Renal cortex interstitium (tissue), 11 donors: ENCODE data around the gene RALA. TPM values are rescaled to one million over a fixed set of nuclear protein-coding genes. Genes with fewer than 3 reads are reported as not detected.
"Not testable (repeated sequence)": the region's sequence is repeated elsewhere in the genome, so short reads cannot be mapped to it uniquely, and the experiment has no call there.

Source experiments
- DNase-seq, 11 donors: peaks; one replicate each; pipeline ENCODE4 v3.0.0-alpha.2; 2013; ENCODE audit warnings: low read depth in 9 of 11, low spot score in 4 of 11; ENCODE audit errors: extremely low read depth in 1 of 11
- polyA plus RNA-seq, 3 donors: library from polyadenylated mRNA; unstranded; fragments of 120-200 nt; gene quantifications; one replicate each; pipeline ENCODE4 v1.2.1, GENCODE V29; 2013; ENCODE audit not compliant: insufficient read length in 3 of 3

RALA gene
- polyA plus RNA-seq, 3 donors, result 61.8 to 86.3 (median 73.3) TPM

DNA sequence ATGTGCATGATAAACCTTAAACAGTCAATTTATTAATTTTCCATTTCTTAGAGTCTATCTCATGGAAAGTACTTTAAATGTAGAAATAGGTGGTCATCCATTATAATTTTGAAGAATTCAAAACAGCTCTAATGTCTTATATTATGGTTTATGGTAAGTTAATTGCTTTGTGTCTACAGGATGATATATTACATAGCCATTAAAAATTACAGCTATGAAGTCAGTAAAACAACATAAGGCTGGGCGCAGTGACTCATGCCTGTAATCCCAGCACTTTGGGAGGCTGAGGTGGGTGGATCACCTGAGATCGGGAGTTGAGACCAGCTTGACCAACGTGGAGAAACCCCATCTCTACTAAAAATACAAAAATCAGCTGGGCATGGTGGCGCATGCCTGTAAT lies 44.9 kb downstream of the RALA start:
- not testable (repeated sequence) for DNase-seq

GRCh38 chr7:39670052-39670451 lies 46.7 kb downstream of the RALA start:
- no peak for DNase-seq

DNA sequence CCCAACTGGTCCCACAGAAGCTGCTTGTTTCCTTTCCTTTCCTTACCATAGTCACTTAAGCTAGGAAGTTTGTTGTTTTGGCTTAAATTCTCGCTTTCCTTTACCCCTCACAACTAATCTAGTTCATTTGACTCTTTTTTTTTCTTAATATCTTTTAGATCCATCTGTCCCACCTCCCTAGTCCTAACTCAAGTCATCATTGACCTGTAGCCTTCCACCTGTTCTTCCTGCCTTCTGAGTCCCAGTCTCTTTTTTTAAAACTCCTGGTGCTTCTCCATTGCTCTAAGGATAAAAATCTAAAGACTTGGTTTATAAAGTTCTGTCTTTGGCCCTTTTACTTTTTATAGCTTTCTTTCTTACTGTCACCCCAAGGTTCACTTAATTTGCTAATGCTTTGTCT lies 47.6 kb downstream of the RALA start:
- no peak for DNase-seq

DNA sequence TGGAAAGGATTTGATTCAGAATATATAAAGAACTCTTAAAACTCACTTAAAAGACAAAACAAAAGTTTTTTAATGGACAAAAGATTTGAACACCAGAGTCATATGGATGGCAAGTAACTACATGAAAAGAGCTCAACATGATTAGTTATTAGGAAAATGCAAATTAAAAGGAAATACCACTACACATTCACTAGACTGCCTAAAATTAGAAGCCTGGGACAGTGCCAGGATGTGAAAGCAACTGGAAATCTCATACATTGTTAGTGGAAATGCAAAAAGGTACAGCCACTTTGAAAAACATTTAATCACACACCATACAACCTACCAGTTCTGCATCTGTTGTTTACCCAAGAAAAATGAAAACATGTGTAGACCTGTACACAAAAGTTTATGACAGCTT lies 48.8 kb downstream of the RALA start:
- DNase-seq, result peak in 1 of 11 donors; percentile 12

DNA sequence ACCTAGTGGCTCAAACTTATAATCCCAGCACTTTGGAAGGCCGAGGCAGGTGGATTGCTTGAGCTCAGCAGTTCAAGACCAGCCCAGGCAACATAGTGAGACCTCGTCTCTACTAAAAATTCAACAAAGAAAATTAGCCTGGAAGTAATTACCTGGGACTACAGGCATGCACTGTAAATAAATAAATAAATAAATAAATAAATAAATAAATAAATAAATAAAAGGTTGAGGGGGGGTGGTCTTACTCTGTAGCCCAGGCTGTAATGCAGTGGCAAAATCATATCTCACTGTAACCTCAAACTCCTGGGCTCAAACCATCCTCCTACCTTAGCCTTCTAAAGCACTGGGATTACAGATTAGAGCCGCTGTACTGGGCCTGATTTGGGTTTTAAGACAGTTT lies 50.5 kb downstream of the RALA start:
- no peak for DNase-seq

DNA sequence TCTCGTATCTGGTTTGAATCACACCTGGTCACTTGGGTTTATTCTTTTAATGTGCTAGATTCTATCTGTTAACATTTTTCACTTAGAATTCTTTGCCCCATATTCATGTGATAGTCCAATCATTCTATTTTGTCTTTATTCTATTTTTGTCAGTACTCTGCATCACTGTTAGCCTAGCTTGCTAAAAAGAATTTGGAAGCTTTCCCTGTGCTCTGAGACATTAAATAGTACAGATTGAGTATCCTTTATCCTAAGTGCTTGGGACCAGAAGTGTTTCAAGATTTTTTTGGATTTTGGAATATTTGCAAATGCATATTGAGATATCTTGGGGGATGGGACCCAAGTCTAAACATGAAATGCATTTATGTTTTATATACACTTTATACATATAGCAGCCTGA lies 51.0 kb downstream of the RALA start:
- no peak for DNase-seq

- no peak for DNase-seq
Measured at GRCh38 chr7:39676346-39676745, 53.0 kb downstream of the RALA start.

GRCh38 chr7:39678930-39679709 lies 55.7 kb downstream of the RALA start:
- DNase-seq, result no peak

GRCh38 chr7:39679874-39680273 lies 56.5 kb downstream of the RALA start:
- not testable (repeated sequence) for DNase-seq

DNA sequence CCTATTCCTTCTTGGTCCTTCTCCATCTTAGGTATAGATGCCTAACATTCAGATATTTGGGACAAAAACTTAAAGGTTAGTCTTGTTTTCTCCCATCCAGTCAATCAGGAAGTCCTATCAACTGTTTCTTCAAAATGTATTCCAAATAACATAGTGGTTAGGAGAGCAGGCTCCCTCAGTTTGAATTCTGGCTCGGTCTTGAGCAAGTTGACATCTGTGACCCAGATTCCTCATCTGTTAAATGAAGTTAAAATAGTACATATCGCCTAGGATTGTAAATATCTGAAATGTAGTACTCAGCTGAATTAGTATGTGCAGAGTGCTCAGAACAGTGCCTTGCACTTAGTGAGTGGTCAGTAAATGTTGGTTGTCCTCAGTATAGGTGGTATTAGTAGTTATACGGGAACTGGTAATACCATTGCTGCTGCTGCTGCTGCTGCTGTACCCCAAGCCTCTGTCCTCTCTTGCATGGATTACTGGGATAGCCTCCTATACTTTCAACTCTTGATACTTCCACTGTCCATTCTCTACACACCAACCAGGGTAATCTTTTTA lies 58.6 kb downstream of the RALA start:
- no peak for DNase-seq

DNA sequence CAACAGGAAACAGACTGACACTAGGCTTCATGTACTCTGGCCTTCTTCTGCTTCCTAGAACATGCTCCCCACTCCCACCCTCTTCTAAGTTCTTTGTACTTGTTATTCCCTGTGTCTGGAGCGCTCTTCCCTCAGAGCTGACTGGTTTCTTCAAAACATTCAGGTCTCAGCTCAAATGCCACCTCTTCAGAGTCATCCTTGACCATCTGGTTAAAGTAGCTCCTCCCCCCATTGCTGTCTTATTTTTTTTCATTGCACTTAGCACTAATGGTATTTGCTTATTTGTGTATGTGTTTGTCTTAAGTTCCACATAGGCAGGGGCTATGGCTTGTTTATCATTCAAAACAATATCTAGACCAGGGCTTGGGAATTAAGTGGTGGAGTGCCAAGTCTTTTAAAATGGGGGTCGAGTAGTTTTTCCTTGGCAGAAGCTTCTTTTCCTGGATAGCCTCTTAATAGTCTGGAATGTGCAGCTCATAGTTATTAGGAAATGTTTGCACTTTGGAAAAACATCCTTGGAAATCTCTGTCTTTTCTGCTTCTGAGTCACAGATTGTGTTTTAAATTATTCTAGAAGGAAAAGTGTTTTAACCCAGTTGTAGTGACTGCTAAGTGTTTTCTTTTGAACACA lies 60.0 kb downstream of the RALA start:
- DNase-seq, result peak in 1 of 11 donors; percentile 18

DNA sequence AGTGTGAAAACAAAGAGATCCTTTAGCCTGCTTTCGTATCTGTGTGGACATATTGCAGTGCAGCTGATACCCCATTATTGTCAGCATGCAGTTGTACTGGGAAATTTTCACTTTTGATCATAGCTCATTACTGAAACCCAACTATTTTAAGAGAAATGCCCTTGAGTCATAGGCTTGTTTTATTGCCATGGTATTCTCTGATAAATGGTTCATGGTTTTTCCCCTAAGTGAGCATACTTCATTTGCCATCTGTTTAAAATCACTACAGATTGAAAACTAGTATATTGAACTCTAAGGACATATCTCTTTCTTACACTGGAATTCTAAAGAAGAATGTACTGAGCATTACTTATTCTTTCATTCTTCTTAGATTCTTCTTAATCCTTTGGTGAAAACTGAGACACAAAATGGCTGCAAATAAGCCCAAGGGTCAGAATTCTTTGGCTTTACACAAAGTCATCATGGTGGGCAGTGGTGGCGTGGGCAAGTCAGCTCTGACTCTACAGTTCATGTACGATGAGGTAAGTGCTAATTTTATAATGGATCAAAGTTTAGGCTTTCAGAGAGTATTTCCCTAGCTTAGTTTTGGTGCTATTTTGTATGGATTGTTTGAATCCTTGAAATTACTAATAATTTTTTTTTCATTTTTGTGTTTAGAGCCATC lies 63.0 kb downstream of the RALA start:
- DNase-seq, result no peak

DNA sequence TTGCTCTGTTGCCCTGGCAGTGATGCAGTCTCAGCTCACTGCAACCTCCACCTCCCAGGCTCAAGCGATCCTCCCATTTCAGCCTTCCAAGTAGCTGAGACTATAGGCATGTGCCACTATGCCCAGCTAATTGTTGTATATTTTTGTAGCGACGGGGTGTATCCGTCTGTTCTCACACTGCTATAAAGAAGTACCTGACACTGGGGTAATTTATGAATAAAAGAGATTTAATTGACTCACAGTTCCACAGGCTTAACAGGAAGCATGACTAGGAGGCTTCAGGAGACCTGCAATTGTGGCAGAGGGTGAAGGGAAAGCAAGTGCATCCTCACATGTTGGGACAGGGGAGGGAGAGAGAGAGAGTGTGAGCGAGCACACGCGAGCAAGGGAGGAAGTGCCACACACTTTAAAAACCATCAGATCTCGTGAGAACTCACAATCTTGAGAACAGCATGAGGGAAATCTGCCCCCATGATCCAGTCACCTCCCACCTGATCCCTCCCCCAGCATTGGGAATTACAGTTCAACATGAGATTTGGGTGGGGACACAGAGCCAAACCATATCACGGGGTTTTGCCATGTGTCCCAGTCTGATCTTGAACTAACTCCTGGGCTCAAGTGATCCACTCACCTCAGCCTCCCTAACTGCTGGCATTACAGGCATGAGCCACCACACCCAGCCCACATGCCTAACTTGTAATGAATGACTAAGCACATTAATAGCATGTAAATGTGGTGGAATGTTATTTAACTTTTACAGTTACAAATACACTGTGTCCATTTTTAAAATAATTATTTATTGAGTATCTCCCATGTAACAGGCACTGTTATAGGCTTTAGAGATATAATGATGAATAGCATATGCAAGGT lies 65.5 kb downstream of the RALA start:
- DNase-seq, result no peak

DNA sequence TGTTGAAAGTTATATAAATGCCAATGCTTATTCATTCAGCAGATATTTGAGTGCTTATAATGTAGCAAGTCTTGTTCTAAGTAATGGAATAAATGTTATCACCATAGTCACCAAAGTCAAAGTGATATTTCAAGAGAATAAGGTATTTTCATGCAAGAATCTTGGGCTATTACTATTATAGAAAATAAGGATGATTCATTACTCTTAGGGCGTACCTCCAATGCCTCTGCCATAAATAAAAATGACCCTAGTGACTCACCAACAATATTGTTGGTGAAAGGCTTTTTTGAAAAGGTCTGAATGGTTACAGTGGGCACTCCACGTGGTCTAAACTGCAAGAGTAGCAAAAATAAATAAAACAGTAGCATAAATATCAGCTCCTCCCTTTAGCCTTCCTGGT lies 68.4 kb downstream of the RALA start:
- DNase-seq, result no peak

DNA sequence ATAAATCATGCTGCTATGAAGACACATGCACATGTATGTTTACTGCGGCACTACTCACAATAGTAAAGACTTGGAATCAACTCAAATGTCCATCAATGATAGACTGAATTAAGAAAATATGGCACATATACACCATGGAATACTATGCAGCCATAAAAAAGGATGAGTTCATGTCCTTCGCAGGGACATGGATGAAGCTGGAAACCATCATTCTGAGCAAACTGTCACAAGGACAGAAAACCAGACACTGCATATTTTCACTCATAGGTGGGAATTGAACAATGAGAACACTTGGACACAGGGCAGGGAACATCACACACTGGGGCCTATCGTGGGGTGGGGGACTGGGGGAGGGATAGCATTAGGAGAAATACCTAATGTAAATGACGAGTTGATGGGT lies 69.7 kb downstream of the RALA start:
- DNase-seq, result not testable (repeated sequence)

- DNase-seq, result no peak
Measured at GRCh38 chr7:39693812-39694211, 70.4 kb downstream of the RALA start.

DNA sequence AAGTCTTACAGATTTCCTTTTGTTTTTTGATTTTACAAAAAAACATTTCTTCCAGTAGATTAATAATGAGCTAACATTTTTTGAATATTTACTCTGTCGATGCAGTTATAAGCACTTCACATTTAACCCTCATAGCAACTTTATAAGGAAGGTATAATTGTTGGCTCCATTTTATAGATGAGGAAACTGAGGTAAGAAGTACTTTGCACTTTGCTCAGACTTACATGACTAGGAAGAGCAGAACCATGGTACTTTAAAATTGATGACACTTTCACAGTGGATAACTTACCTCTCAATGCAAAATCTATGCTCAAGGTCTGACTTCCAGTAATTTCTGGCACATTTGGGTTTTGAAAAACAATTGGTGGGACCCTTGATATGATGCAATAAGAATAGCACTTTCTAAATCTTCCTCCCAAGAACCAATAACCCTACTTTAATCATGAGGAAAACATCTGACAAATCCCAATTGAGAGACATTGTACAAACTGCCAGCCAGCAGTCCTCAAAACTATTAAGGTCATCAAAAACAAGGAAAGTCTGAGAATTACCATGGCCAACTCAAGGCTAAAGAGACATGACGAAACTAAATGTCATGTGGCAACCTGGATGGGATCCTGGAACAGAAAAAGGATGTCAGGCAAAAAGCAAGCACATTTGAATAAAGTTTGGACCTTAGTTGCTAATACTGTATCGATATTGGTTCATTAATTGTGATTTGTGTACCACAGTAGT lies 72.6 kb downstream of the RALA start:
- DNase-seq, result no peak

DNA sequence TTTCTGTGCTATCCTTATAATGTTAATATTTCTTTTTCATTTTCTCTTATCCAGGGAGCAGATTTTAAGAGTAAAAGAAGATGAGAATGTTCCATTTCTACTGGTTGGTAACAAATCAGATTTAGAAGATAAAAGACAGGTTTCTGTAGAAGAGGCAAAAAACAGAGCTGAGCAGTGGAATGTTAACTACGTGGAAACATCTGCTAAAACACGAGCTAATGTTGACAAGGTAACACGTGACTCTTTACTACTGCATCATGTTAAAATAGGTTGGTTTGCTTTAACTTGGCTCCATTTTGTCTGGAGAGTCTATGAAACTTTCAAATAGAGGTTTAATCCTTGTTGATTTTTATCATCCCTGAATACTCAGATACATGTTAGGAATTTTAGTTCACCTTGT lies 73.3 kb downstream of the RALA start:
- DNase-seq, result no peak
